Stimulated activated CD4-positive, alpha-beta T cell treated with anti-CD3 and anti-CD28 coated beads, TNF-alpha, amount 100 ng/mL, for 4 hours (primary cell): ENCODE results near the gene MKNK1.

Experiments
- DNase-seq, 3 experiments: peaks; one replicate each; pipeline ENCODE4 v3.0.0-alpha.2; 2020; ENCODE audit warnings: low read depth in 3 of 3

Gene MKNK1

DNA sequence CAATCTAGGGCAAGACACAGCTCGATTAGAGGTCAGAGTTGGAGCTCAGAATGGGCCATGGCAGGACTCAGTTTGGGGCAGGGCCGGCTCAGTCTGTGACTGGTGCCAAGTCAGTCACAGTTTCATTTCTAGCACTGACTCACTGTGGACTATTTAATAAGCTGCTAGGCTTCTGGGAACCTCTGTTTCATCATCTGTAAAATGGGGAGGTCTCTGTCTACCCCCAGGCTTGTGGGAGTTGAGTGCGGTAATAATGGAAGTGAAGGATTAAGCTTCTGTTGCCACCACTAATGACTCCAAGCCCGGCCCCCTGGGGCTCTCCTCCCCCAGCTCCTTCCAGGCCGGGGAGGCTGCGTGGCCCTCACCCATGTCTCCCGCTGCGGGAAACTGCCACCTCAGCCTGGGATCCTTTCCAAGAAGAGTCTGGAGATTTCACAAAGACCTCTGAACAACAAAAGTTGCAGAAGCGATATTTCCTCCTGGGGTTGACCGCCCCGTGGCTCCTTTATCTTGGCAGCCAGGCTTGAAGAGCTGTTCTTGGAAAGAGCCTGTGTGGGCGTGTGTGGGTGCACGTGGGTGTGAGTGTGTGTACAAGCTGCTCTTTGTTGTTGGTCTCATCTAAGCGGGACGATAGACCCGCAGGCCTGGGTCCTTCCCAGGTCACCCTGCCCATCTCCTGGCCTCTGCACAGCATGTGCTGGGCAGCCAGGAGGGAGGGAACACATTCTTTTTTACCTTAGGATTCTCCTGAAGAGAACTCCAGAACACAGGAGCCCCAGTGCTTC lies 81.7 kb downstream of the MKNK1 start:
- DNase-seq = no peak

DNA sequence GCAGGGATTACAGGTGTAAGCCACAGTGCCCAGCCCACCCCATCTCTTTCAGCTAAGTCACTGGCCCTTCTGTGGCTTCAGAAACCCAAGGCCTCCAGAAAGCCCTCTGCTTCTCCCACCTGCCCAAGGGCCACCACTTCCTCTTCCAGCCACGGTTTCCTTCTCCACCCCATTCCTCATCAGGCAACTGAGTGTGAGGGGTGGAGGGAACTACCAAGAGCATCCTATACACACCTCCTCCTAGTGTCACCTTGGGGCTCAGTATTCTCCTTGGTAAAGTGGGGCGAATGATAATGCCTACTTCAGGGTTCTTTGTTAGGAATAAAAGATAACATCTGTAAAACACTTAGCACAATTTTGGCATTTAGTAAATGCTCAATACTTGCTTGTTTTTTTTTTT lies 82.7 kb downstream of the MKNK1 start:
- DNase-seq = no peak

DNA sequence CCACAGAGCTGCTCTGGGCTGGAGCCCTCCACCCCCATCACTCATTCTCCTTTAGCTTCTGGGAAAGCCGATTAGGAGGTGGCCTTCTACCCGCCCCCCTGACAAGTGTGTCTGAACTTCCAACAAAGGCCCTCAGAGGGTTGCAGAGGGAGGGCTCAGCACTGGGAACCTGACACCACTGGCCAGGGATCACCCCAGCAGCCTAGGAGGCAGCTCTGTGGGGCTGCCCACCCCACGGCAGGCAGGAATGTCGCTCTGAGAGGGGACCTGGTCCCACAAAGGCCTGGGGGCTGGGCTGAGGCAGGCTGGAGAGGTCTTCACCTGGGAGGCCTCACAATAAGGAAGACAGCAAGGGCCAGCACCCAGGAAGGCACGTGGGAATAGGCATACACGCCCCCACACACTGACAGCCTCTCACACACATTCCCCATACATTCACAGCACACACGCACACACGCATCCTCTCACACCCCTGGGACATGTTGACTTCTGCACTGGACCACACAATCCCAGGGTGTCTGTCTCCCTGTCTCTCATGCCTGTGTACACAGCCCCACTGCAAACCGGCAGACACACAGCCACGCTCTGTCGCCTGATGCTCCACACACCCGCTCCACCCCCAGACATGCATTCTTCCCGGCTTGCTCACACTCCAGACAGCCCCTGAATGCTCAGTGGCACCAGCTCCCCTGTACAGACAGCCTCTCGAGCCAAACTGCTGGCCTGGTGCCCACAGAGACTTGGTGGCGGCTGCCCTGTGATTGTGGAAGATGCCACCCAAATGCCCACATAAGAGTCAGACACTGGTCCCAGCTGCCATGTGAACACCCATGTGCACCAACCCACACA lies 83.8 kb downstream of the MKNK1 start:
- DNase-seq = no peak

DNA sequence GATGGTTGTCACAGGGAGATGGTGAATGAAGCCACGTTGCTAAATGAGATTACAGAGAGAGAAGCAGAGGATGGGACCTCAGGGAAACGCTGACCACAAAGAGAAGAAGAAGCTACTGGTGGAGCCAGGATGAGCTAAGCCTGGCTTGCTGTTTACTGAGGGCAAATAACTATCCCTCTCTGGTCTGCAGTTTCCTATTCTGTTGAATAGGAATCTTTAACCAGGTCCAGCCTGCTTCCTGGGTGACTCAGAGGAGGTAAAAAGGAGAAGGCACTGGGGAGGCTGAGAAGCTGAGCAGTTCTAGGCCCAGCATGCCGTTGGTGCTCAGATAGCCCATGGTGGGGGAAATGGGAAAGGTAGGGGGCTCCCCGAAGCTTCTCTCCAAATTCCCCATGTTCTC lies 84.9 kb downstream of the MKNK1 start:
- no peak for DNase-seq

DNA sequence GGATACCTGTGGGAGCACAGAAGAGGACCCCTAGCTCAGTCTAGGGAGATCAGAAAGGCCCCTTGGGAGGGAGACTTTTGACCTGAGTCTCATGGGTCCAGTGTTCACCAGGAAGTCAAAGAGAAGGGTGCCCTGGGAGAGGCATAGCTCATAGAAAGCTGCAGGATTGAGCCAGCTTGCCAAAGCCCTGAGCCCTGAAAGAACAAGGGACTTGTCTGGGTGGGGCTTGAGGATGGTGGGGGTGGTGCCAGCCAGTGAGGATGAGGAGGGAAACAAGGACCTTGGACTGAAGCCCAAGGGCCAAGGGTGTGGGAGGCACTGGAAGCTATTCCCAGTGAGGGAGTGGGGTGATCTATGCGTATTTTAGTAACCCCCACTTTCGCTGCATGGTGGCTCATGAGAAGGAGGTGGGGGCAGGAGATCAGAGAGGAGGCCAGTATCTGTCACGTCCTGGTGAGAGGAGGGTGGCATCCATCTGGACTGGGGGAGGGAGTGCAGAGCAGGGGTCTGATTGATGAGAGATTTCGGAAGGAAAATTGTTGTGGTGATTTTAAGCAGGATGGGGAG lies 86.1 kb downstream of the MKNK1 start:
- no peak for DNase-seq

DNA sequence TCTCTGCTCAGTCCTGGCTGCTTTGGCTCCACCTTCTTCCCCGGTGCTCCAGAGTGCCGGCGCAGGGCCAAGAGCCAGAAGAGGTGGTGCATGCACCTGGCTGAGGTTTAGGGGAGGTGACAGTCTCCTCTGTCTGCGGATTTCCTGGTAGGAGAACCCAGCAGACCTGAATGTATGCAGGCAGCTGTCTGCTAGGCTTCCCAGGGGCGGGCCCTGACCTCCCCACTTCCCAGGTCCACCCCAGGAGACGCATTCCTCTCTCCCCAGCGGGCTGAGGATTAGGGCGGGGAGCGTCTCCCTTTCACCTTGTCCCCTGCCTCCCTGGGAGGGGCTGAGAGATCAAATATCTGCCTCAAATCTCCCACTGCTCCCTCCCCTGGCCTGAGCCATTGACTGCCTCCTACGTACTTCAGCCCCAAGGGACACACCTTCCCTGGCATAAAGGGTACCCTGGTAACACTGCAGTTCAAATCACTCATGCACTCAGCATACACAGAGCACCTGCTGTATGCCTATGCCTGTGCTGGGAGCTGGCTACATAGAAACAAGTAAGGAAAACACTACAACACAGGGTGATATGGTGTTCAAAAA lies 87.0 kb downstream of the MKNK1 start:
- DNase-seq = no peak

DNA sequence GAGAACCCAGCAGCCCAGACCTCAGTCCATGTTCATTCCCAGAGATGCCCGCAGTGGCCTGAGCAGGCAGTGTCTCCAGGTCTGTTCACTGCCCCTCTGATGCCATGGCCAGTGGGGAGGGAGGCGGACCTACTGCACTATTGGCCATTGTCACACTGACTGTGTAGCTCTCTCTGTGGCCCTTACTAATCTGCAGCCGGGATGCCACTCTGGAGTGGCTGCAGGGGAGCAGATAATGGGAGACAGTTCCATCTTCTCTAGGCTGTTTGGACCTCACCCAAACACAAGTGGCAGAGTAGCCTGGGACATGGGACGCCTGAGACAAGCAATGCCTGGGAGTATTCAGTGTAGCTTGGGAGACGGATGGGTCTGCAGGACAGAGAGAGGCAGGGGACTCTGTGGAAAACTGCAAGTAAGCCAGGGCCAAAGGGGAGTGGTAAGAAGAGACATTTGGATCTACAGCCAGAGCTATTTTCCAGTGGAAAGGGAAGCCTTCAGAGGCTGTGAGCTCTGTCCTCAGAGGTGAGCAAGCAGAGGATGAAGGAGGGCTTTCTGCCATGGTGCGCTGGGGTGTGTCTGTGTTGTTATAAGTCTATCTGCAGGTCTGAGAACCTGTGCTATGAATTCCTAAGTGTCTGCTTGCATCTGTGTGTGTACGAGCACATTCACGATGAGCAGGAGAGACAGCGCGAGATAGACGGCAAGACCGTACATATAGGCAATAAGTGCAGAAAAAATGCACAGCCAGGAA lies 87.7 kb downstream of the MKNK1 start:
- no peak for DNase-seq

DNA sequence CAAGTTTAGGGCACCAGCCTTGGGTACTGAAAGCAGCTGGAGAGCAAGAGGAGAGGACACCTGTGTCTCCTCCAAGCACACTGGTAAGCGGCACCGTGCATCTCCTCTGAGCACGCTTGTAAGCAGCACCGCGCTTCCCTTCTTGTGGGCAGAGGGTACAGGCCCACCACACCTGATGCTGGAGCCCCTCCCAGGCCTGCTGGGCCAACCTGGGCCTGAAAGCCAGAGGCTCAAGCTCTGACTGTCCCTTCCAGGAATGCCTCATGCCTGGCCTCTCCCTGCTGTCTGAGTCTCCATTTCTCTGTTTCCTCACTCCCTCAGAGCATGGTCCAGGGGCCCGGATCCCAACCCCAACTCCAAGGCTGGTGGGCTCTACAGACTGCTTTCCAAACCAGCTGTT lies 88.5 kb downstream of the MKNK1 start:
- no peak for DNase-seq

DNA sequence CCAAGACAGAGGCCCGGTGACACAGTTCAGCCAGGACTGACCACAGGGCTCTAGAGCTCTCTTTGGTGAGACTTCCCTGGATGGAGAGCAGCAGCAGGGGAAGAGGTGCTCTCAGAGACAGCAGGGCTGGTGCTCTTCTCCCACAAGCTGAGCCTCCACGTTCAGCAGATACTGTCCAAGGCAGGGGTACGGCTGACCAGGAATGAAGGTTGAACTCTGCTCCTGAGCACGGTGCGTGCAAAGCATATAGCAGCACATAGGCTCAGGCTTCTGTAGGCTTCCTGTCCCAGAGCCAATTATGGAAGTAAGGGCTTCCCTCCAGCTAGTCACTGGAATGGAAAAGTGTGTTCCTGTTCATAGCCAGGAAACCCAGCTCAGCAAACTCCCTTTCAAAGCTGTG lies 90.5 kb downstream of the MKNK1 start:
- no peak for DNase-seq

DNA sequence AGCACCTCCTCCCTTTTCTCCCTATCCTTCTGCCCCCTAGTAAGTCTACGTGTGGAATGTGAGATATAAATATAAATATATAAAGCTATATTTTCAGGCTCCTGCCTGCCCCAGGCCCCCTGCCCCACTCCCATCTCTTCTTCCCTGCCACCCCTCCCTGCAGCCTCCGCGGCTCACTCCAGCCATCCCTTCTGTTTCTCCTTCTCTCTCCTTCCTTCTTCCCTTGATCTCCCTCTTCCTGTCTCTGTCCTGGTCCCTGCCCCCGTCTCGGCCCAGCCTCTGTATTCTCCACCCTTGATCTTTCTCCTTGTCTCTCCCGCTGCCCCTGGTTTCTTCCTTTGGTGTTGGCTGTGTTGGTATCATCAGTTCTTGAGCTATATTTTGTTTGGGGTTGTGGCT lies 91.3 kb downstream of the MKNK1 start:
- no peak for DNase-seq

DNA sequence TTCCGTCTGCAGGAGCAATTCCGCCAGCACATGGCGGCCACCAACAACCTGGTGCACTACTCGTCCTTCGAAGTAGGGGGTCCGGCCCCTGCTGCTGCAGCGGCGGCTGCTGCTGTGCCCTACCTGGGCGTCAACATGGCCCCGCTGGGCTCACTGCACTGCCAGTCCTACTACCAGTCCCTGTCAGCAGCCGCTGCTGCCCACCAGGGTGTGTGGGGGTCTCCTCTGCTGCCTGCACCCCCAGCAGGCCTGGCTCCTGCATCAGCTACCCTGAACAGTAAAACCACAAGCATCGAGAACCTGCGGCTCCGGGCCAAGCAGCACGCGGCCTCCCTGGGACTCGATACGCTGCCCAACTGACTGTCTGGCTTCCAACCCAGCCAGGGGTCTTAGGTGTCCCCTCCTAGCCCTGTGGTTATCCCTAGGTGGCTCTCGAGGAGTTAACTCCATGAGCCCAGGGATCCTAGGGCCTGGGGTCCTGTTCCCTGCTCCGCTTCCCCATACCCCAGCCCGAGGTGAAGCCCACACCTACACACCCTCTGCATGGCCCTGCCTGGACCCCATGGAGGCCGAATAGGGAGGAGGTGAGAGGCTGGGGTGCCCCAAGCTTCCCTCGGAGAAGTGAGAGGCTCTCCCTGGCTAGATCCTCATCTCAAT lies 91.8 kb downstream of the MKNK1 start:
- DNase-seq = no peak

DNA sequence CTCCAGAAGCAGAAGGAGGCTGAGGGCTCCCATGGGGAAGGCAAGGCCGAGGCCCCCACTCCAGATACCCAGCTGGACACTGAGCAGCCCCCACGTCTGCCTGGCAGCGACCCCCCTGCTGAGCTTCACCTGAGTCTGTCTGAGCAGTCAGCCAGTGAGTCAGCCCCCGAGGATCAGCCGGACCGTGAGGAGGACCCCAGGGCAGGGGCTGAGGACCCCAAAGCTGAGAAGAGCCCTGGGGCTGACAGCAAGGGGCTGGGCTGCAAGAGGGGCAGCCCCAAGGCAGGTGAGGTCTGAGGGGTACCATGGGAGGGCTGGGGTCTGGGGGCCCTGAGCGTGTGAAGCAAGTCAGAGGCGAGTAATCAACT lies 93.1 kb downstream of the MKNK1 start:
- DNase-seq = no peak

DNA sequence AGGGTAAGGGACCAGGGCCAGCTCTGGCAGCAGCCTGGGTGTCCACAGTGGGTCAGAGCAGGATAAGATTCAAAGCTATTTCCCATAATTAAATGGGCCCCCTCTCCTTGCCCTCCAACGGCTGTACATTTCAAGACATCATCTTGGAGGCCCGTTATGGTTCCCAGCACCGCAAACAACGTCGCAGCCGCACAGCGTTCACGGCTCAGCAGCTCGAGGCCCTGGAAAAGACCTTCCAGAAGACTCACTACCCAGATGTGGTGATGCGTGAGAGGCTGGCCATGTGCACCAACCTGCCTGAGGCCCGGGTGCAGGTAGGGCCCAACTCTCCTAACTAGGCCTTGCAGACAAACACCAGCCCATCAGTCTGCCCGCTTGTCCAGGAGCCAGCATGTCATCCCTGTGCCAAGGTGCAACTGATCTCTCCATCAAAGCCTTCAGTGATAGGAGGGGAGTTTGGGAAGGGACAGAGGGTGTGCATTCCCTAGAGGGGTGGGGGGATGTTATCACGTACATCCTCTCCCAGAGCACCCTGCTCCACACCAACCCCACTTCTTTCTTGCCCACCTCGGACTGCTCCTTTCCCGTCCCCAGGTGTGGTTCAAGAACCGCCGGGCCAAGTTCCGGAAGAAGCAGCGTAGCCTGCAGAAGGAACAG lies 93.6 kb downstream of the MKNK1 start:
- no peak for DNase-seq

DNA sequence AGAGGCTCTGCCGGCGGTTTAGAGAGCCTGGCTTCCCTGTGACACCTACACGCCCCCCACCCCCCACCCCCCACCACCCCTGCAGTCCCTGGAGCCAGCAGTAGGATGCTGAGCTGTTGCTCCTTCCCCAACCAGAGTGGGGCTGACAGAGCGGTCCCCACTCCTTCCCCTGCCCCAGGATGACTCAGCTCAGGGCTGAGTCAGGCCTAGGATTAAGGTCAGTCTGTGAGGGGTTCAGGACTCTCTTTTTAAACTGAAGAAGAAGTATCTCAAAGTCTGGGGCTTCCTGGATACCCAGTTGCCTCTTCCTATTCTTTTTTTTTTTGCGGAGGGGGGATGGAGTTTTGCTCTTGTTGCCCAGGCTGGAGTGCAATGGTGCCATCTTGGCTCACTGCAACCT lies 95.3 kb downstream of the MKNK1 start:
- no peak for DNase-seq
